Smooth muscle cell (in vitro differentiated cells): ENCODE measurements around the gene KDELR1. TPM values are rescaled to one million over a fixed set of nuclear protein-coding genes. Genes with fewer than 3 reads are reported as not detected.

ENCODE experiments used
- DNase-seq: peaks from one replicate; lab custom pipeline; 2025; ENCODE audit not compliant: unreplicated experiment; lab: John Stamatoyannopoulos, UW
- H2AFZ ChIP-seq: fragments of 200-600 bp; sonication (generic); 2 replicates; pipeline ENCODE4 v1.6.0; 2016; ENCODE audit warnings: antibody characterized with exemption, low read depth, mild to moderate bottlenecking
- H3F3A ChIP-seq: fragments of 200-600 bp; sonication (generic); 2 replicates; pipeline ENCODE4 v1.6.0; 2017; ENCODE audit warnings: antibody characterized with exemption, low read depth
- H3K27ac ChIP-seq: fragments of 200-600 bp; sonication (generic); 2 replicates; pipeline ENCODE4 v1.5.1; 2016; ENCODE audit warnings: low read depth, mild to moderate bottlenecking
- H3K27me3 ChIP-seq: fragments of 200-600 bp; sonication (generic); 2 replicates; pipeline ENCODE4 v1.6.1; 2016; ENCODE audit warnings: low read depth, mild to moderate bottlenecking
- H3K36me3 ChIP-seq: fragments of 200-600 bp; sonication (generic); 2 replicates; pipeline ENCODE4 v1.5.1; 2016; ENCODE audit warnings: low read depth
- H3K4me1 ChIP-seq: fragments of 200-600 bp; sonication (generic); 2 replicates; pipeline ENCODE4 v1.5.1; 2016; ENCODE audit warnings: low read depth
- H3K4me2 ChIP-seq: fragments of 200-600 bp; sonication (generic); 2 replicates; pipeline ENCODE4 v1.6.0; 2016; ENCODE audit warnings: mild to moderate bottlenecking
- H3K4me3 ChIP-seq: fragments of 200-600 bp; sonication (generic); 2 replicates; pipeline ENCODE4 v1.5.1; 2016; ENCODE audit warnings: mild to moderate bottlenecking
- H3K79me2 ChIP-seq: fragments of 200-600 bp; sonication (generic); 2 replicates; pipeline ENCODE4 v1.6.0; 2016; ENCODE audit warnings: low read depth, mild to moderate bottlenecking
- H3K9ac ChIP-seq: fragments of 200-600 bp; sonication (generic); 2 replicates; pipeline ENCODE4 v1.6.0; 2016; ENCODE audit warnings: low read depth
- H3K9me3 ChIP-seq: fragments of 200-600 bp; sonication (generic); replicated peaks from 2 replicates; pipeline ENCODE4 v1.5.1; 2016; ENCODE audit warnings: low read depth
- H4K20me1 ChIP-seq: fragments of 200-600 bp; sonication (generic); 2 replicates; pipeline ENCODE4 v1.6.0; 2016; ENCODE audit warnings: low read depth
- WGBS: methylation state at CpG from one replicate; pipeline ENCODE4 v1.1.7; 2016; ENCODE audit warnings: low lambda C conversion rate; 5-methylcytosine and 5-hydroxymethylcytosine counted together
- polyA plus RNA-seq: library from polyadenylated mRNA; unstranded; fragments of >200 nt; fragmentation: Nextera tagmentation; extraction: Ambion mirVana; gene quantifications from 2 replicates; pipeline ENCODE4 v1.2.1, GENCODE V29; 2016
- total RNA-seq: library from RNA; depleted of rRNA; stranded (reverse); fragments of >200 nt; gene quantifications from 2 replicates; pipeline ENCODE4 v1.2.3, GENCODE V29; 2014
- TF ChIP-seq, protein P1 (sequence below): fragments of 200-600 bp; sonication (generic); IDR thresholded peaks from 2 replicates; pipeline ENCODE4 v1.5.1; 2017; ENCODE audit warnings: borderline replicate concordance, mild to moderate bottlenecking, antibody characterized with exemption; ENCODE audit not compliant: insufficient read depth, poor library complexity, severe bottlenecking

KDELR1 gene
- total and polyA plus RNA-seq, 2 experiments from 2014 or later: 239 to 315 TPM

DNA sequence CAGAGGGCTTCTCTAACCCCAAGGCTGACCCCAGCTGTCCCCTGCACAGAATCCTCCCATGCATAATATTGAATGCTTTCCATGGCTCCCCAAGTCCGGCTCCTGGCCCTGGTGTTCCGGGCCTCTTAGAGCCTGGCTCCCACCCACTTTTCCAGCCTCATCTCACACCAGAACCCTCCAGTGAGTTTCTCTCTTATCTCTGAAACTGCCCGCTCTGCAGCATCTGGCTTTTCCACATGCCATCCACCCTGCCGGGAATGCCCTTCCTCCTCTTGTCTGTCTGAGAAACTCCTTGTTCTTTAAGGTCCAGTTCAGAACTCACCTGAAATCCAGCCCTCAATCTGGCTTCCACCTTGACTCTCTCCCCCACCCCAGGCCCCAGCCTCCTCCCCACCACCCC is 20.4 kb downstream of the KDELR1 start:
- TF ChIP-seq, protein P1, sequence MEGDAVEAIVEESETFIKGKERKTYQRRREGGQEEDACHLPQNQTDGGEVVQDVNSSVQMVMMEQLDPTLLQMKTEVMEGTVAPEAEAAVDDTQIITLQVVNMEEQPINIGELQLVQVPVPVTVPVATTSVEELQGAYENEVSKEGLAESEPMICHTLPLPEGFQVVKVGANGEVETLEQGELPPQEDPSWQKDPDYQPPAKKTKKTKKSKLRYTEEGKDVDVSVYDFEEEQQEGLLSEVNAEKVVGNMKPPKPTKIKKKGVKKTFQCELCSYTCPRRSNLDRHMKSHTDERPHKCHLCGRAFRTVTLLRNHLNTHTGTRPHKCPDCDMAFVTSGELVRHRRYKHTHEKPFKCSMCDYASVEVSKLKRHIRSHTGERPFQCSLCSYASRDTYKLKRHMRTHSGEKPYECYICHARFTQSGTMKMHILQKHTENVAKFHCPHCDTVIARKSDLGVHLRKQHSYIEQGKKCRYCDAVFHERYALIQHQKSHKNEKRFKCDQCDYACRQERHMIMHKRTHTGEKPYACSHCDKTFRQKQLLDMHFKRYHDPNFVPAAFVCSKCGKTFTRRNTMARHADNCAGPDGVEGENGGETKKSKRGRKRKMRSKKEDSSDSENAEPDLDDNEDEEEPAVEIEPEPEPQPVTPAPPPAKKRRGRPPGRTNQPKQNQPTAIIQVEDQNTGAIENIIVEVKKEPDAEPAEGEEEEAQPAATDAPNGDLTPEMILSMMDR: no peak
- H3K4me1 ChIP-seq: no peaks in the 10 kb centered on the region
- H3F3A ChIP-seq: no peaks in the 10 kb centered on the region
- H4K20me1 ChIP-seq: no peaks in the 10 kb centered on the region
- H3K79me2 ChIP-seq: no peaks in the 10 kb centered on the region
- no peak for DNase-seq
- H3K36me3 ChIP-seq: no peaks in the 10 kb centered on the region
- no peak overlapping the region for H3K4me2 ChIP-seq
- H3K27ac ChIP-seq: no peak overlapping the region
- no peak overlapping the region for H3K4me3 ChIP-seq
- H3K27me3 ChIP-seq: no peaks in the 10 kb centered on the region
- H3K9me3 ChIP-seq: no peaks in the 10 kb centered on the region
- 21% methylated on average over 4 of the region's 4 CpGs for WGBS
- H3K9ac ChIP-seq: no peak overlapping the region
- H2AFZ ChIP-seq: no peak overlapping the region

DNA sequence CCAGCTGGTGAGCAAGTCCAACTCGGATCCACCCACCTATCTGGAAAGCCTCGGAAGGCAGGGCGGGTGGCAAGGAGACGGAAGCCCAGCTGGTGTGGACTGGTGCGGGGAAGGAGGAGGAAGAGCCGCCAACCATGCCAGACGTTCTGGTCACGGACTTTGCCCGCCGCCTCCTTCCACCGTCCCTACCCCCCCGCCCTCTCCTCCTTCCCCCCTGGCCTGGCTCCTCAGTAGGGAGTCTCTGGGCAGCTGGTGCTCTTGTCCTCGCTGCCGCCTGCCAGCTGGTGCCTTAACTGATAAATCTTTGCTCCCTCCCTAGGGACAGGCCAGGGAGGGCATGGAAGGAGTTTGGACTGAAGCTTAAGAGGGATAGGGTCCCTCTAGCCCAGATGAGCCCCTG is 22.4 kb downstream of the KDELR1 start:
- Histone ChIP-seq H4K20me1 (no peaks in the 10 kb centered on the region), H3K9ac (no peak overlapping the region), H3K4me3 (no peak overlapping the region), H3K4me2 (no peak overlapping the region), H2AFZ (no peak overlapping the region), H3K36me3 (no peaks in the 10 kb centered on the region), H3K4me1 (no peaks in the 10 kb centered on the region), H3F3A (no peaks in the 10 kb centered on the region), H3K27me3 (no peaks in the 10 kb centered on the region), H3K27ac (no peak overlapping the region), H3K79me2 (no peaks in the 10 kb centered on the region), H3K9me3 (no peaks in the 10 kb centered on the region)
- TF ChIP-seq, protein P1: no peak
- no peak for DNase-seq
- 82% methylated on average over 13 of the region's 14 CpGs for WGBS

DNA sequence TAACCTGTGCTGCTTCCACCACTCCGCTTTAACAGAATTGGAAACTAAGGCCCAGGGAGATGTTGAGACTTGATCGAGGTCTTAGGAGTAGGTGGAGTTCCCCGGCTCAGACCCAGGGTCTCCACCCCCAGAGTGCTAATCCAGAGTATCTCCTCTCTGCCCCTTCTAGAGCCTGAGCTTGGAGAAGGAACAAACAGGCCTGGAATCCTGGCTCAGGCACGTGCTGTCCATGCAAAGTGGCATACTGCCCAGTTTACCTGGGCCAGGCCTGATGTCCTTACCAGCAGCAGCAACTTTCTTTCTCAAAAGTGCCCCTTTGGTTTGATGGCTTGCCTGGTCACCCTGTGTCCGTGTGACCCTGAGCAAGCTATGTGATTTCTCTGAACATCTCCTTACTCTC is 23.5 kb downstream of the KDELR1 start:
- WGBS: 85% methylated on average over 5 of the region's 5 CpGs
- Histone ChIP-seq H3K79me2 (no peaks in the 10 kb centered on the region), H3K4me2 (no peak overlapping the region), H3K36me3 (no peaks in the 10 kb centered on the region), H2AFZ (no peak overlapping the region), H3K4me3 (no peak overlapping the region), H3K9me3 (no peaks in the 10 kb centered on the region), H3K9ac (no peak overlapping the region), H3K27ac (no peak overlapping the region), H3K4me1 (no peaks in the 10 kb centered on the region), H3K27me3 (no peaks in the 10 kb centered on the region), H3F3A (no peaks in the 10 kb centered on the region), H4K20me1 (no peaks in the 10 kb centered on the region)
- TF ChIP-seq, protein P1: no peak
- no peak for DNase-seq

DNA sequence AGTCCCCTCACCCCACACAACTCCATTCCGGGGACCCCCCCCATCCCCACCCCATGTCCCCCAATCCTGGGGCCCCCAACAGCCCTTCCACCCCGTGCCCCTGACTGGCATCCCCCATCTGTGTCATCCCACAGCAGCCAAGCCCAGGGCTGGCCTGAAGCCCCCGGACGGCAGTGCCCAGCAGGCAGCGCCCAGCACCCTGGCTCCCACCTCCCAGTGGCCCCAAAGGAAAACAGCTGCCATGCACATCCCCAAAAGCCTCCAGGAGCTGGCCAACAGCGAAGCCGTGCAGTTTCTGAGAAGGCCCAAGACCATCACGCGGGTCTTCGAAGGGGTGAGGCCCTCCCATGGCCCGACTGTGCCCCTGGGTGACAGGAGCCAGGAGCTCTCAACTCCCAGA is 25.7 kb downstream of the KDELR1 start:
- H3K4me1 ChIP-seq: no peaks in the 10 kb centered on the region
- H3F3A ChIP-seq: no peaks in the 10 kb centered on the region
- no peak overlapping the region for H3K9ac ChIP-seq
- TF ChIP-seq, protein P1: no peak
- H3K36me3 ChIP-seq: no peaks in the 10 kb centered on the region
- H3K27ac ChIP-seq: no peak overlapping the region
- H4K20me1 ChIP-seq: no peaks in the 10 kb centered on the region
- 98% methylated on average over 9 of the region's 11 CpGs for WGBS
- no peak for DNase-seq
- no peak overlapping the region for H2AFZ ChIP-seq
- no peaks in the 10 kb centered on the region for H3K9me3 ChIP-seq
- H3K27me3 ChIP-seq: no peaks in the 10 kb centered on the region
- no peak overlapping the region for H3K4me2 ChIP-seq
- H3K79me2 ChIP-seq: no peaks in the 10 kb centered on the region
- H3K4me3 ChIP-seq: no peak overlapping the region
